OCI-LY1 (cell line): ENCODE measurements around the gene COL1A2.

Experiments
- CTCF ChIP-seq: fragments of 200-600 bp; sonication (generic), shearing (Covaris generic); IDR thresholded peaks from 2 replicates; pipeline ENCODE4 v1.5.1; 2017; ENCODE audit warnings: mild to moderate bottlenecking, antibody characterized with exemption, low read length, moderate library complexity, mixed read lengths
- EZH2 ChIP-seq: fragments of 200-600 bp; sonication (generic), shearing (Covaris generic); IDR thresholded peaks from 2 replicates; pipeline ENCODE4 v1.8.0; 2017; ENCODE audit warnings: borderline replicate concordance, mixed run types, mild to moderate bottlenecking, antibody characterized with exemption, low read length, moderate library complexity, mixed read lengths

DNA sequence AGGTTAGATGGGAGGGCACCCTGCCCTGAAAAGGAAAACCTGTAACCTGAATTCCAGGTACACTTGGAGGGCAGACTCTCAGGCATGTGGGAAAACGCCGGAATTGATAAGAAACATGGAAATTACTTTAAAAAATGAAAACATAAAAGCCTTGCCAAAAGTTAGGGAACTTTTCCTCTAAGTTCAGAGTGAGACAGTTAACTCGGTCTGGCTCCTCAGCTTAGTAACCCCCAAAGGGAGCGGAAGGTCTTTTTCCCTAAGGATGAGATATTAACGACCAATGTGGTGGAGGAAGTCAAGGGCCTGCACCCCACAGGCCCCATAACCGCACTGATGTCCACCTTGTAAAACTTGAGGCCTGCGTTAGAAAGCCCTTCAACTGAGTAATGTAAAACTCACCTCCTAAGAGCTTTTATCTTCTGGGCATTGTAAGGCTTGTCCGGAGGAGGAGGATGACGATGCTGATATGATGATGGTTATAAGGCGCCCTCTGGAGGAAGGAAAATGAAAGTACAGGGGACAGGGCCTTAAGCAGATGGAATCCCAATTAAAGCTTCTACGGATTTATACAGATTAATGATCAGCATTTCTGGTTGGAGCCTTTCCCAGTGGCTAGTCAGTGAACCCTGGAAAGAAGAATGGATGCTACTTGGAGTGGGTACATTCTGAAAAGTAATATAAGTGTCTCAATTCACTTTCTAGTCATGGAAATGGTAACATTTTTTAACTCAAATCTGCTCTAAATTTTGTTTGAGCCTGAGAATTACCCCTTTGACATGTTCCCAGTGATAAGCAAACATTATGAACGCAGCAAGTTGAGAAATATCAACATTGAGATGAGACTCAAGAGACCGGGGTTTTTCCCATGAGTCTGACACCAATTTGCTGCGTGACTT lies 694 bp downstream of the COL1A2 start:
- TF ChIP-seq CTCF, result peak; percentile 88
- TF ChIP-seq EZH2, result no peak
